GM19239 (cell line): ENCODE measurements around the gene KIFAP3.
"Not testable (repeated sequence)": the region's sequence is repeated elsewhere in the genome, so short reads cannot be mapped to it uniquely, and the experiment has no call there.

Experiments
- DNase-seq: peaks from one replicate; pipeline ENCODE4 v3.0.0; 2011; ENCODE audit warnings: low spot score; ENCODE audit not compliant: insufficient read length
- FAIRE-seq: peaks from 2 replicates; lab custom pipeline; 2011; peaks lifted over from hg19 to GRCh38; lab: Jason Lieb, UNC

Gene KIFAP3

GRCh38 chr1:169931795-169932231, 142.7 kb downstream of the KIFAP3 start:
- DNase-seq (no peak), FAIRE-seq (no peak)

GRCh38 chr1:169929210-169929526, 145.3 kb downstream of the KIFAP3 start:
- DNase-seq (no peak), FAIRE-seq (no peak)

GRCh38 chr1:169928438-169929209, 145.9 kb downstream of the KIFAP3 start:
- DNase-seq (no peak), FAIRE-seq (peak; percentile 87)

- DNase-seq (no peak), FAIRE-seq (peak; percentile 57)
Measured at GRCh38 chr1:169925505-169926482, 148.7 kb downstream of the KIFAP3 start.

- DNase-seq: no peak
- FAIRE-seq: no peak
Measured at GRCh38 chr1:169924829-169925228, 149.7 kb downstream of the KIFAP3 start.

GRCh38 chr1:169924063-169924462, 150.4 kb downstream of the KIFAP3 start:
- no peak for FAIRE-seq
- DNase-seq: no peak

GRCh38 chr1:169921080-169921479, 153.4 kb downstream of the KIFAP3 start:
- no peak for FAIRE-seq
- no peak for DNase-seq

GRCh38 chr1:169918927-169919326, 155.6 kb downstream of the KIFAP3 start:
- FAIRE-seq (no peak), DNase-seq (no peak)

GRCh38 chr1:169918220-169918619, 156.3 kb downstream of the KIFAP3 start:
- not testable (repeated sequence) for DNase-seq
- FAIRE-seq: peak; percentile 31

GRCh38 chr1:169915150-169915549, 159.3 kb downstream of the KIFAP3 start:
- FAIRE-seq: no peak

GRCh38 chr1:169914531-169914930, 160.0 kb downstream of the KIFAP3 start:
- DNase-seq: no peak
- FAIRE-seq: peak; percentile 66

More at GRCh38 chr1:169915150-169915549, 159.3 kb downstream of the KIFAP3 start:
- no peak for DNase-seq

- FAIRE-seq: no peak
- no peak for DNase-seq
Measured at GRCh38 chr1:169909499-169909898, 165.0 kb downstream of the KIFAP3 start.

GRCh38 chr1:169906938-169907337, 167.6 kb downstream of the KIFAP3 start:
- FAIRE-seq: no peak
- DNase-seq: no peak

GRCh38 chr1:169904834-169905233, 169.7 kb downstream of the KIFAP3 start:
- FAIRE-seq (no peak), DNase-seq (no peak)

- peak; percentile 44 for FAIRE-seq
- DNase-seq: no peak
Measured at GRCh38 chr1:169902751-169903150, 171.7 kb downstream of the KIFAP3 start.

GRCh38 chr1:169901115-169901514, 173.4 kb downstream of the KIFAP3 start:
- no peak for DNase-seq
- FAIRE-seq: peak; percentile 39

- no peak for FAIRE-seq
Measured at GRCh38 chr1:169900571-169900970, 173.9 kb downstream of the KIFAP3 start.

GRCh38 chr1:169899519-169900217, 174.8 kb downstream of the KIFAP3 start:
- FAIRE-seq (no peak), DNase-seq (no peak)

More at GRCh38 chr1:169900571-169900970, 173.9 kb downstream of the KIFAP3 start:
- DNase-seq: no peak

GRCh38 chr1:169896013-169896412, 178.5 kb downstream of the KIFAP3 start:
- FAIRE-seq (no peak), DNase-seq (no peak)

GRCh38 chr1:169894424-169895145, 179.9 kb downstream of the KIFAP3 start:
- peak; percentile 26 for FAIRE-seq
- DNase-seq: no peak
